RWPE2 (cell line): Measurements from ENCODE around the gene RNF130.

Source experiments
- ATAC-seq: fragments of 200-7000 bp; cut with Tn5 transposase; 3 replicates; pipeline ENCODE4 v1.9.1; 2021; ENCODE audit warnings: low read depth
- DNase-seq: peaks from one replicate; pipeline ENCODE4 v3.0.0-alpha.2; 2020; ENCODE audit warnings: low spot score
- H3K27ac ChIP-seq: fragments of 450-650 bp; 2 replicates; pipeline ENCODE4 v1.5.1; 2017; ENCODE audit warnings: mild to moderate bottlenecking; ENCODE audit not compliant: poor library complexity, severe bottlenecking
- H3K27me3 ChIP-seq: fragments of 250-450 bp; sonication (Bioruptor Pico); 2 replicates; pipeline ENCODE4 v1.5.1; 2021; ENCODE audit warnings: mild to moderate bottlenecking, moderate library complexity; ENCODE audit not compliant: insufficient read depth, poor library complexity, severe bottlenecking
- H3K36me3 ChIP-seq: fragments of 250-450 bp; sonication (Bioruptor Pico); 2 replicates; pipeline ENCODE4 v1.5.1; 2020; ENCODE audit warnings: low read depth, mild to moderate bottlenecking, moderate library complexity
- H3K4me1 ChIP-seq: fragments of 250-450 bp; sonication (Bioruptor Pico); 2 replicates; pipeline ENCODE4 v1.5.1; 2021; ENCODE audit warnings: mild to moderate bottlenecking, moderate library complexity; ENCODE audit not compliant: insufficient read depth, poor library complexity, severe bottlenecking
- H3K4me3 ChIP-seq: fragments of 250-450 bp; sonication (Bioruptor Pico); 2 replicates; pipeline ENCODE4 v1.5.1; 2021; ENCODE audit warnings: mild to moderate bottlenecking, moderate library complexity; ENCODE audit not compliant: severe bottlenecking
- H3K9me3 ChIP-seq: fragments of 250-450 bp; sonication (Bioruptor Pico); 2 replicates; pipeline ENCODE4 v1.5.1; 2021; ENCODE audit warnings: mild to moderate bottlenecking, moderate library complexity; ENCODE audit not compliant: severe bottlenecking
- TF ChIP-seq, protein P1 (sequence below): fragments of 450-650 bp; IDR thresholded peaks from one replicate; pipeline ENCODE4 v1.5.1; 2017; ENCODE audit warnings: mild to moderate bottlenecking, moderate library complexity; ENCODE audit not compliant: poor library complexity, severe bottlenecking

Gene RNF130, protein sequence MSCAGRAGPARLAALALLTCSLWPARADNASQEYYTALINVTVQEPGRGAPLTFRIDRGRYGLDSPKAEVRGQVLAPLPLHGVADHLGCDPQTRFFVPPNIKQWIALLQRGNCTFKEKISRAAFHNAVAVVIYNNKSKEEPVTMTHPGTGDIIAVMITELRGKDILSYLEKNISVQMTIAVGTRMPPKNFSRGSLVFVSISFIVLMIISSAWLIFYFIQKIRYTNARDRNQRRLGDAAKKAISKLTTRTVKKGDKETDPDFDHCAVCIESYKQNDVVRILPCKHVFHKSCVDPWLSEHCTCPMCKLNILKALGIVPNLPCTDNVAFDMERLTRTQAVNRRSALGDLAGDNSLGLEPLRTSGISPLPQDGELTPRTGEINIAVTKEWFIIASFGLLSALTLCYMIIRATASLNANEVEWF

DNA sequence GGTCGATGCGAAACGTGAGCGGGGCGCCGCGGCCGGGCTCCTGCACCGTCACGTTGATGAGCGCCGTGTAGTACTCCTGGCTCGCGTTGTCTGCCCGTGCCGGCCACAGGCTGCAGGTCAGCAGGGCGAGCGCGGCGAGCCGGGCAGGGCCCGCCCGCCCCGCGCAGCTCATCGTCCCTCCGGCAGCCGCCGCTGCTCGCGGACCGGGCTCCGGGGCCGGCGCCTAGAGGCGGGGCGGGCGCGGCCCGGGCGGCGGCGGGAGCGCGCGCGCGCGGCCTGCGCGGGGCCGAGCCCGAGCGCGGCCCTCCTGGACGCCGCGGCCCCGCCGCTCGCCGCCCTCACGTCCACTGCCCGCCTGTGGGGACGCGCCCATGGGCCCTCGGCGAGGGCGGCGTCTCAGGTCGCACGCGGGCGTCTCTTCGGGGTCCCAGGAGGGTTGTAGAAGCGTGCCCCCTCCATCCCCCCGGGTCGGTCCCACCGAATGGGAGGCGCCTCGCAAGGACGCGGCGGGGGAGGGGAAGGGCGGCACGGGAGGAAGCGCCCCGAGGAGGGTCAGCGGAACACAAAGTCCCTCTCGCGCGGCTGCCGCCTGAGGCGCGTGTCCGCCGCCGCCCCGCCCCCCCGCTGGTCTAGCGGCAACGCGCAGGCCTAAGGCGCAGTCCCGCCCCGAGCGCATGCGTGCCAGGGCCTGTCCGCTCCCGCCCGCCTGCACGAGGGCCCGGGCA is at the start of gene RNF130:
Gene RNF130 (minus strand): TSS at position 229 of the 725 bp plus-strand sequence. CDS start 57 bp downstream, at position 172.
- H3K4me1 ChIP-seq, result peaks cover 11% of the 10 kb centered on the region
- peak within 1 kb of the TSS; percentile 95 for H3K4me3 ChIP-seq
- peak; percentile 69 for ATAC-seq
- H3K27ac ChIP-seq, result peak within 1 kb of the TSS; percentile 47
- DNase-seq, result peak; percentile 92
- H3K9me3 ChIP-seq, result no peaks in the 10 kb centered on the region
- H3K27me3 ChIP-seq, result no peaks in the 10 kb centered on the region
- H3K36me3 ChIP-seq, result no peaks in the 10 kb centered on the region
- TF ChIP-seq, protein P1, sequence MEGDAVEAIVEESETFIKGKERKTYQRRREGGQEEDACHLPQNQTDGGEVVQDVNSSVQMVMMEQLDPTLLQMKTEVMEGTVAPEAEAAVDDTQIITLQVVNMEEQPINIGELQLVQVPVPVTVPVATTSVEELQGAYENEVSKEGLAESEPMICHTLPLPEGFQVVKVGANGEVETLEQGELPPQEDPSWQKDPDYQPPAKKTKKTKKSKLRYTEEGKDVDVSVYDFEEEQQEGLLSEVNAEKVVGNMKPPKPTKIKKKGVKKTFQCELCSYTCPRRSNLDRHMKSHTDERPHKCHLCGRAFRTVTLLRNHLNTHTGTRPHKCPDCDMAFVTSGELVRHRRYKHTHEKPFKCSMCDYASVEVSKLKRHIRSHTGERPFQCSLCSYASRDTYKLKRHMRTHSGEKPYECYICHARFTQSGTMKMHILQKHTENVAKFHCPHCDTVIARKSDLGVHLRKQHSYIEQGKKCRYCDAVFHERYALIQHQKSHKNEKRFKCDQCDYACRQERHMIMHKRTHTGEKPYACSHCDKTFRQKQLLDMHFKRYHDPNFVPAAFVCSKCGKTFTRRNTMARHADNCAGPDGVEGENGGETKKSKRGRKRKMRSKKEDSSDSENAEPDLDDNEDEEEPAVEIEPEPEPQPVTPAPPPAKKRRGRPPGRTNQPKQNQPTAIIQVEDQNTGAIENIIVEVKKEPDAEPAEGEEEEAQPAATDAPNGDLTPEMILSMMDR, result no peak

DNA sequence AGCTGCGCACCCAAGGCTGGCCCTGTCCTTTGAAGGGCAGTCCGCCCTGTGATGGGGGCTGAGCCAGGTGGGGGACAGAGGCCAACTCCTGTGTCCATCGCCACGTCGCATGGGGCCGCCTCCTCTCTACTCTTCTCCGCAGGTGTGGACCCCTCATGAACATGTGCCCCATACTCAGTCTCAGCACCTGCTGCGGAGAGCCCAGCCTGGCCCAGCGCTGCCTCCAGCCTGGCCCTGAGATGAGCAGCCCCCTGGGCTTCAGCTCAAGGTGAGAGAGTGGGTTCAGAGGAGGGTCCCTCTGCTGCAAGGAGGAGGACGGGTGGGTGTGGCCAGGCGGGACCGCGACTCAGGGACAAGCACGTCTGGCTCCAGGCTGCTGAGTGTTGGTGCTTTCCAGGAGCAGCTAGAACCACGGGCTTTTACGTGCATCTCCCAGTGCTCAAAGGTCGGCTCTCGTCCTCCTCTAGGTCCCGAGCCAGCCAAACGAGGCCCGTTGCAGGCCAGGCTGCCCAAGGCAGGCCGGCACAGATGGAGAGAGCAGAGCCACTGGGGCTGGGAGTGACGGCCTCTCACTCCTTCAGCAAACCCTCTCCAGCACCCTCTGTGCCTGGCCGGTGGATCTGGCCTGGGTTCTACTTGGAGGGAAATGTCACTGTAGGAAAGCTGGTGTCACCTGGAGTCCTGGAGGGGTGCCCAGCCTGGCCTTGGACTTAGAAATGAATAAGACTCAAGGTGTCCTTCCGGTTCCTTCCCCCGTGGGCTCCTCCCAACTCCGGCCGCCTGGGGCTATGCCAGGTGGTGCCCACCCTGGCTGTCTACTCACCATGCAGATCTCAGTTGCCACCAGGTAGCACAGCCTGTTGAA is 48.9 kb upstream of the RNF130 start:
- no peak overlapping the region for H3K27ac ChIP-seq
- H3K36me3 ChIP-seq, result no peaks in the 10 kb centered on the region
- H3K4me1 ChIP-seq, result no peaks in the 10 kb centered on the region
- H3K4me3 ChIP-seq, result no peak overlapping the region
- ATAC-seq (no peak; the same call in 2 of the 3 replicates), DNase-seq (peak; percentile 71)
- H3K9me3 ChIP-seq, result no peaks in the 10 kb centered on the region
- TF ChIP-seq, protein P1, result no peak
- peaks cover 27% of the 10 kb centered on the region for H3K27me3 ChIP-seq

DNA sequence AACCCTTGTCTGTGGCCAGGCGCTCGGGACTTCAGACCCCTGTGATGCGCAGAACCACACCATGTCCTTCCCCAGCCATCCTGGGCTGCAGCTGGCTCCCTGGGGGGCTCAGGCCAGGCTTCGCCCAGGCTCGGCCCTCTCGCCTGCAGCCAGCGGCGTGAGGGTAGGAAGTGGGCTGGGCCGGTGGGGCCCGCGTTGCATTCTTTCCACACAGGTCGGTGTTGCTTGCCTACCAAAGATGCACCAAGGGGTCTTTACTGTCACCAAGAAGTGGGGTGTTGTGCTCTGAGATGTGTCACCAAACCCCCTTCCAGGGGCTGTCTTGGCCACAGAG is 48.3 kb upstream of the RNF130 start:
- no peak for DNase-seq
- Histone ChIP-seq H3K9me3 (no peaks in the 10 kb centered on the region), H3K36me3 (no peaks in the 10 kb centered on the region), H3K27me3 (peaks cover 22% of the 10 kb centered on the region), H3K4me3 (no peak overlapping the region), H3K4me1 (no peaks in the 10 kb centered on the region), H3K27ac (no peak overlapping the region)
- no peak for ATAC-seq
- TF ChIP-seq, protein P1, result no peak

DNA sequence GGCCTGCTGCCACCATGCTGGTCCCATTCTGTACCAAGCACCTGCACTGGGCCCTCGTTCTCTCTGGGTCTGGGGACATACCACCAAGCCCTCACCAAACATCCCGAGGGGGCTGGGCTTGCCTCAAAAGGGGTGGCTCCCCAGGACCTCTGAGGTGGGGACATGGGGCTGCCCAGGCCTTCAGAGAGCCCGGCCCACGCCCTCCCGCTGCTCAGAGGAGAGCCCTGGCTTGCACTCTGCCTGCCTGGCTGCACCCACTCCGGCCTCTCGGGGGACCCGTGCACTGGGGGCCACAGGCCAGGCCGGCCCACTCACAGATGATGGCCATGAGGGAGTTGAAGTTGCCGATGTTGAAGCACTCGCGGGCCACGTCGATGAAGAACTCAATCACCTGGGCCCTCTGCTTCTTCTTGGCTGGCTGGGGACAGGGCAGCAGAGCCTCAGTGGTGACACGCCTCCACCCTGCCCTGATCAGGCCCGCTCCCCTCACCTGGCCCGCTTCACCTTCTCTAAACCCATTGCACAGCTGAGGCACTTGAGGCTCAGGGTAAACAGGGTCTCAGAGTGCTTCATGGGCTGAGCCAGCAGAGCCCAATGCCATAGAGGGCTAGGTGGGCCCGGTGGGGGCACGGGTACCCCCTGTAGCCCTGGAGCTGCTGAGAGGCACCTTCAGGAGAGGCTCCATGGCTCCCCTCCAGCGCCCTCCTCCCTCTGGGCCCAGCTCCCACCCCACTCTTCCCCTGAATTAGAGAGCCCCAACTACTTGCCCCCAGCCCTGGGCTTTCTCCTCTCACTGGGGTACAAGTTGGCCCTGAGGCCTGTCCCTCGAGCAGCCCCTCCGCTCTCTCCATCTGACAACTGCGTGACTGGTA is 47.7 kb upstream of the RNF130 start:
- Histone ChIP-seq H3K9me3 (no peaks in the 10 kb centered on the region), H3K27me3 (peaks cover 16% of the 10 kb centered on the region), H3K4me3 (no peak overlapping the region), H3K27ac (no peak overlapping the region), H3K4me1 (no peaks in the 10 kb centered on the region), H3K36me3 (no peaks in the 10 kb centered on the region)
- DNase-seq (peak; percentile 59), ATAC-seq (no peak)
- TF ChIP-seq, protein P1, result no peak
